GM23338 (cell line): ENCODE results near the gene KRTAP1-3. TPM values are rescaled to one million over a fixed set of nuclear protein-coding genes. Genes with fewer than 3 reads are reported as not detected.

Experiments used
- ATAC-seq: fragments of 200-7000 bp; cut with Tn5 transposase; 3 replicates; pipeline ENCODE4 v1.9.1; 2020
- DNase-seq: peaks from one replicate; pipeline ENCODE4 v3.0.0-alpha.2; 2015; ENCODE audit warnings: low spot score
- H2AFZ ChIP-seq: fragments of 200-600 bp; sonication (generic); 2 replicates; pipeline ENCODE4 v1.8.0; 2016; ENCODE audit warnings: antibody characterized with exemption, mild to moderate bottlenecking, moderate library complexity
- H3F3A ChIP-seq: fragments of 200-600 bp; sonication (generic); replicated peaks from 2 replicates; pipeline ENCODE4 v1.8.0; 2017; ENCODE audit warnings: antibody characterized with exemption, mixed run types, low read depth
- H3K27ac ChIP-seq: fragments of 200-600 bp; sonication (generic); 2 replicates; pipeline ENCODE4 v1.6.1; 2016; ENCODE audit warnings: low read depth
- H3K27me3 ChIP-seq: fragments of 200-600 bp; sonication (generic); 2 replicates; pipeline ENCODE4 v1.8.0; 2016; ENCODE audit warnings: mild to moderate bottlenecking, mixed run types, moderate library complexity; ENCODE audit not compliant: insufficient read depth
- H3K36me3 ChIP-seq: fragments of 200-600 bp; sonication (generic); 2 replicates; pipeline ENCODE4 v1.8.0; 2016; ENCODE audit warnings: mild to moderate bottlenecking; ENCODE audit not compliant: insufficient read depth
- H3K4me1 ChIP-seq: fragments of 200-600 bp; sonication (generic); 2 replicates; pipeline ENCODE4 v1.8.0; 2016; ENCODE audit warnings: mild to moderate bottlenecking, moderate library complexity; ENCODE audit not compliant: insufficient read depth
- H3K4me2 ChIP-seq: fragments of 200-600 bp; sonication (generic); 2 replicates; pipeline ENCODE4 v1.7.1; 2017; ENCODE audit warnings: mixed run types
- H3K4me3 ChIP-seq: fragments of 200-600 bp; sonication (generic); 2 replicates; pipeline ENCODE4 v1.6.1; 2016; ENCODE audit warnings: mixed run types
- H3K79me2 ChIP-seq: fragments of 200-600 bp; sonication (generic); replicated peaks from 2 replicates; pipeline ENCODE4 v1.8.0; 2017; ENCODE audit warnings: mild to moderate bottlenecking; ENCODE audit not compliant: insufficient read depth
- H3K9me2 ChIP-seq: fragments of 200-600 bp; sonication (generic); 2 replicates; pipeline ENCODE4 v1.8.0; 2017; ENCODE audit not compliant: insufficient read depth
- H4K20me1 ChIP-seq: fragments of 200-600 bp; sonication (generic); replicated peaks from 2 replicates; pipeline ENCODE4 v1.8.0; 2017; ENCODE audit warnings: mild to moderate bottlenecking; ENCODE audit not compliant: insufficient read depth
- H3K27ac Mint-ChIP-seq: 2 replicates; pipeline ENCODE4 v1.8.0; 2020; ENCODE audit warnings: inconsistent platforms, mild to moderate bottlenecking, moderate library complexity, mixed read lengths
- H3K27me3 Mint-ChIP-seq: 3 replicates; pipeline ENCODE4 v1.8.0; 2022; ENCODE audit warnings: low read depth, mild to moderate bottlenecking, moderate library complexity, mixed read lengths, inconsistent platforms; ENCODE audit not compliant: insufficient read depth, poor library complexity
- H3K36me3 Mint-ChIP-seq: 3 replicates; pipeline ENCODE4 v1.8.0; 2021; ENCODE audit warnings: low read depth, mild to moderate bottlenecking, inconsistent platforms, moderate library complexity, mixed read lengths
- H3K4me1 Mint-ChIP-seq: 3 replicates; pipeline ENCODE4 v1.8.0; 2020; ENCODE audit warnings: mild to moderate bottlenecking, inconsistent platforms, mixed read lengths
- H3K4me3 Mint-ChIP-seq: 3 replicates; pipeline ENCODE4 v1.8.0; 2021; ENCODE audit warnings: moderate library complexity, mild to moderate bottlenecking, inconsistent platforms, mixed read lengths
- H3K9me3 Mint-ChIP-seq: 3 replicates; pipeline ENCODE4 v1.8.0; 2020; ENCODE audit warnings: moderate library complexity, mild to moderate bottlenecking, inconsistent platforms, mixed read lengths
- CREB1 ChIP-seq: fragments of 250-450 bp; sonication (Bioruptor Pico); IDR thresholded peaks from 2 replicates; pipeline ENCODE4 v1.5.0; 2020; ENCODE audit warnings: low read depth, mild to moderate bottlenecking, moderate library complexity
- CTCF ChIP-seq, 2 experiments: fragments of 200-600 bp in 1 of 2; sonication (generic) in 1 of 2; conservative IDR thresholded peaks; 2 replicates each; pipeline versions ENCODE4 v1.5.1 to v1.6.1; 2016 to 2017; ENCODE audit warnings: antibody characterized with exemption in 2 of 2, low read depth in 2 of 2, mild to moderate bottlenecking in 2 of 2, moderate library complexity in 1 of 2
- ETS1 ChIP-seq: IDR thresholded peaks from 2 replicates; pipeline ENCODE4 v1.6.1; 2016; ENCODE audit warnings: antibody characterized with exemption
- EZH2 ChIP-seq: fragments of 200-600 bp; sonication (generic); IDR thresholded peaks from one replicate; pipeline ENCODE4 v1.8.0; 2017; ENCODE audit warnings: antibody characterized with exemption, mild to moderate bottlenecking, low read depth; ENCODE audit not compliant: unreplicated experiment
- EZH2phosphoT487 ChIP-seq: fragments of 200-600 bp; sonication (generic); IDR thresholded peaks from one replicate; pipeline ENCODE4 v1.8.1; 2018; ENCODE audit warnings: antibody characterized with exemption; ENCODE audit not compliant: unreplicated experiment
- JUNB ChIP-seq: IDR thresholded peaks from one replicate; pipeline ENCODE4 v1.6.1; 2016; ENCODE audit warnings: antibody characterized with exemption; ENCODE audit not compliant: unreplicated experiment
- NANOG ChIP-seq: IDR thresholded peaks from 2 replicates; pipeline ENCODE4 v1.6.1; 2016; ENCODE audit warnings: antibody characterized with exemption, borderline replicate concordance
- POLR2AphosphoS5 ChIP-seq: IDR thresholded peaks from 2 replicates; pipeline ENCODE4 v1.6.1; 2016; ENCODE audit warnings: antibody characterized with exemption, low read depth
- REST ChIP-seq: IDR thresholded peaks from one replicate; pipeline ENCODE4 v1.6.1; 2018; ENCODE audit warnings: antibody characterized with exemption; ENCODE audit not compliant: unreplicated experiment
- STAT1 ChIP-seq: IDR thresholded peaks from one replicate; pipeline ENCODE4 v1.6.1; 2016; ENCODE audit warnings: antibody characterized with exemption; ENCODE audit not compliant: unreplicated experiment
- ZNF114 ChIP-seq: fragments of 250-450 bp; sonication (Bioruptor Pico); IDR thresholded peaks from 2 replicates; pipeline ENCODE4 v1.5.0; 2020; ENCODE audit warnings: mild to moderate bottlenecking, moderate library complexity
- ZNF331 ChIP-seq: fragments of 250-450 bp; sonication (Bioruptor Pico); IDR thresholded peaks from 2 replicates; pipeline ENCODE4 v1.5.0; 2020; ENCODE audit warnings: low read depth, mild to moderate bottlenecking, moderate library complexity
- ZNF462 ChIP-seq: fragments of 250-450 bp; sonication (Bioruptor Pico); IDR thresholded peaks from 2 replicates; pipeline ENCODE4 v1.5.0; 2020; ENCODE audit warnings: mild to moderate bottlenecking, moderate library complexity
- polyA plus RNA-seq: library from polyadenylated mRNA; unstranded; fragments of >200 nt; fragmentation: Nextera tagmentation; extraction: Ambion mirVana; gene quantifications from 2 replicates; pipeline ENCODE4 v1.2.1, GENCODE V29; 2016
- total RNA-seq: library from RNA; depleted of rRNA; stranded (reverse); fragments of >200 nt; shearing (Covaris generic); gene quantifications from 2 replicates; pipeline ENCODE4 v1.2.3, GENCODE V29; 2014

The KRTAP1-3 gene
- total and polyA plus RNA-seq, 2 experiments from 2014 or later: not detected

- Mint-ChIP-seq H3K27me3 (no peaks in the 10 kb centered on the region), H3K36me3 (no peaks in the 10 kb centered on the region), H3K4me1 (no peaks in the 10 kb centered on the region), H3K9me3 (no peaks in the 10 kb centered on the region; the same call in 2 of the 3 replicates), H3K27ac (no peak overlapping the region), H3K4me3 (no peak overlapping the region)
- Histone ChIP-seq H3K9me2 (no peaks in the 10 kb centered on the region; the same call in none of the 2 replicates), H3K36me3 (no peaks in the 10 kb centered on the region), H3K4me1 (no peaks in the 10 kb centered on the region), H2AFZ (no peak overlapping the region), H3K79me2 (no peaks in the 10 kb centered on the region), H3K27me3 (no peaks in the 10 kb centered on the region), H3K4me2 (no peak overlapping the region), H4K20me1 (no peaks in the 10 kb centered on the region), H3K27ac (no peak overlapping the region), H3K4me3 (no peak overlapping the region), H3F3A (no peaks in the 10 kb centered on the region)
- no peak for DNase-seq
- TF ChIP-seq NANOG (no peak), EZH2phosphoT487 (no peak), EZH2 (no peak), ZNF331 (CRISPR knock-in tag) (no peak), REST (no peak), ZNF462 (no peak), CTCF (conservative IDR thresholded peaks at IDR 0.05; ENCODE audit: low read depth in 2 of 2) (no peak), JUNB (no peak), ETS1 (no peak), POLR2AphosphoS5 (no peak), ZNF114 (CRISPR knock-in tag) (no peak), CREB1 (CRISPR knock-in tag) (no peak), STAT1 (no peak)
- no peak for ATAC-seq
Measured at GRCh38 chr17:41071606-41072360, 37.1 kb upstream of the KRTAP1-3 start.
